CD4-positive, alpha-beta T cell treated with Interleukin-21 for 1 hour (primary cell): Measurements from ENCODE around the gene ANKRD13C.
"Not testable (repeated sequence)": the region's sequence is repeated elsewhere in the genome, so short reads cannot be mapped to it uniquely, and the experiment has no call there.

Source experiments
- DNase-seq: peaks from one replicate; pipeline ENCODE4 v3.0.0-alpha.2; 2020

ANKRD13C gene

GRCh38 chr1:70354332-70355110 lies at the start of gene ANKRD13C:
Gene ANKRD13C, minus strand, starts transcription at chr1:70354722. Its CDS starts 314 bp downstream, at chr1:70354408.
- peak; percentile 95 for DNase-seq

DNA sequence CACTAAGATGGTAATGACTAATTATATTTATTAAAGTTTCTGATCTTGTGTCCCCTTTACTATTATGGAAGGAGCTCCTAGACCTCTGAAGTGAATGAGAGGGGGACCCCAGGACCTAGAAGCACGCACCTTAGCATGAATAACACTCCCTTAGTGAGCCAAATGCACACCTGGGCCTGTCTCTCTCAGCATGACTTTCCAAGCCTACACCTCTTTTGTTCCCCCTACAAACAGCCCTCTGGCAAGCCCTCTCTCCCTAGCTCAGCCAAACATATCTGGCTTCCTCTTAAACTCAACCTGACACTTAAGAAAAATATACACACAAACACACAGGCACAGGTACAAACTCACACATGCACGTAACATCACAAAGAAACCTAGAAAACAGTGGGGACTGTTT lies 49.2 kb upstream of the ANKRD13C start:
- DNase-seq: no peak

DNA sequence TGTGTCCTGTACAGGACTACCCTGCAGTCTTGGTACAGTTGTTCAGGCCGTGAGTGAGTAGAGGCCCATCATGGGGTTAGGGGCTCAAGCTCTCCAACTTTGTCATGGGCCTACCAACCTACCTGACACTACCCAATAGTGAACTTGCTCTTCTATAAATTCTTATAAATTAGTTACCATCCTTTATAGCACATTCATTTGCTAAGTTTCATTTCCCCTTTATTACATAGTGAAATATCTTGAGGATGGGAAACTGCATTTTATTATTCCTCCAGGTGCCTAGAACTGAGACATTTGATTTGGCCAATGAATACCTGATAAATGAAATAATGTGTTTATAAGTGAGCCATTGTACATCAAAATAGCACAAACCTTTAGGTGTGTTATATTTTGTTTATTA lies 47.5 kb upstream of the ANKRD13C start:
- no peak for DNase-seq

GRCh38 chr1:70400335-70400734 lies 45.8 kb upstream of the ANKRD13C start:
- no peak for DNase-seq

GRCh38 chr1:70397013-70397412 lies 42.5 kb upstream of the ANKRD13C start:
- no peak for DNase-seq

GRCh38 chr1:70396607-70397006 lies 42.1 kb upstream of the ANKRD13C start:
- no peak for DNase-seq

DNA sequence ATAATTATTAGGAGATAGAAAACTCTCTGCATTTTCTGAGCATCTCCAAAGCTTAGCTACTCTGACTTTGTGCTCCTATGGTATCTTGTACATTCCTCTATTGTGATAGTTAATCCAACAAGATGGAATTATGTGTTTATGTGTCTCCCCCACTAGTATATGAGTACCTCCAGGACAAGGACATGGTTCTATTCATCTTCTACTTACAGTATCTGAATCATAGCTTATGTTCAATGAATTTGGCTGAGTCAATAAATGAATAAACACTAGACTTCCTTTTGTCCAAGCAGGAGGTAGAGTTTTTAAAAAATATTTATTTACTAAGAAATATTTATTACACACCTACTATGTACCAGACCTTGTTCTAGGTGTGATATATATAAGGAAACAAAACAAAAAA lies 38.1 kb upstream of the ANKRD13C start:
- DNase-seq: no peak

GRCh38 chr1:70387507-70387906 lies 33.0 kb upstream of the ANKRD13C start:
- DNase-seq: no peak

DNA sequence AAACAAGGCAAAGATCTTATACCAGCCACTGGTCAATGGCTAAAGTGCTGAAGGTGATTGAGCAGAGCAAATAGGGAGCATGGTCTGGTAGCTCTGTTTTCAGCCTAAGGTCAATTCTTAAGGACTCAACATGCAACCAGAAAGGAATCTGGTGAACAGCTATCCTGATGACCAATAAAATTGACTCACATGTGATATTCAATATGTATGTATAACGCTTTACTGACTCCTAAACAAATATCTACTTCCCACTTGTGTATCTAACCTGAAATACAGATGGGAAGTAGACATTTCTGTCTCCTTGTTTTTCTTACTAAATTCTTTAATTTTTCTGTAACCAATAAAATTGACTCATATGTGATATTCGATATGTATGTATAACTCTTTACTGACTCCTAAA lies 31.6 kb upstream of the ANKRD13C start:
- DNase-seq: no peak

GRCh38 chr1:70385477-70385876 lies 31.0 kb upstream of the ANKRD13C start:
- DNase-seq: no peak

- no peak for DNase-seq
These were observed 30.0 kb upstream of the ANKRD13C start for GRCh38 chr1:70384542-70384941.

DNA sequence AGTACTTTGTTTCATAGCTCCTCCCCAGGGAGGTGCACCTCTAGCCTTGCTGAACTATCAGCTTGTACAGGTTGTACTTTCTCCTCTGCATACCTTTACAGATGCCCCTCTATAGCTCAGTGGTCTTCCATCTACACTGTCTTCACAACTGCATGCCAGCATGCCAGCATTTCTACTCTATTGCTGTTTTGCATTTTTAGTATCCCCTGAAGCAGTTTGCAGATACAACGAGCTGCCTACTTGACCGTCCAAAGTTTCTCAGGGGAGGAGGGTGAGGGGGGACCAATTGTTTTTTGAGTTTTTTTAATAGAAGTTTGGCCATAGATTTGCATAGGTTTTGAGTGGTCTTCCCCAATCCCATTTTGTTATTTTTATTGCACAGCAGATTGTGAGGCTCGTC lies 29.0 kb upstream of the ANKRD13C start:
- DNase-seq: no peak

- DNase-seq: no peak
These were observed 28.2 kb upstream of the ANKRD13C start for GRCh38 chr1:70382682-70383081.

- no peak for DNase-seq
These were observed 21.7 kb upstream of the ANKRD13C start for GRCh38 chr1:70376196-70376595.

- not testable (repeated sequence) for DNase-seq
These were observed 19.1 kb upstream of the ANKRD13C start for GRCh38 chr1:70373580-70373979.

DNA sequence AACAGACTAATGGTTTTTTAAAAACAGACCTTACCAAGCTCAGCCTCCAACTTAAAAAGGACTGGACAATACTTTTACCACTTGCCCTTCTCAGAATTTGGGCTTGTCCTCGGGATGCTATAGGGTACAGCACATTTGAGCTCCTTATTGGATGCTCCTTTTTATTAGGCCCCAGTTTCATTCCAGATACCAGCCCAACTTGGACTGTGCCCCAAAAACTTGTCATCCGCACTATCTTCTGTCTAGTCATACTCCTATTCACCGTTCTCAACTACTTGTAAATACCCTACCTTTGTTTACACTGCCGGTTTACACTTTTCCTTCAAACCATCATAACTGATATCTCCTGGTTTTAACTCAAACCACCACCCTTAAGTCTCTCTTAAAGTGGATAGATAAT lies 17.9 kb upstream of the ANKRD13C start:
- no peak for DNase-seq

DNA sequence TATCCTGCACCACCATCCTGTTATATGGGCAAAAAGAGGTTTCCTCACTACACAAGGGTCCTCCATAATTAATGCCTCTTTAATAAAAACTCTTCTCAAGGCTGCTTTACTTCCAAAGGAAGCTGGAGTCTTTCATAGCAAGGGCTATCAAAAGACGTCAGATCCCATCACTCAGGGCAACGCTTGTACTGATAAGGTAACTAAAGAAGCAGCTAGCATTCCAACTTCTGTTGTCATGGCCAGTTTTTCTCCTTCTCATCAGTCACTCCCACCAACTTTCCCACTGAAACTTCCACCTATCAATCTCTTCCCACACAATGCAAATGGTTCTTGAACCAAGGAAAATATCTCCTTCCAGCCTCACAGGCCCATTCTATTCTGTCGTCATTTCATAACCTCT lies 17.1 kb upstream of the ANKRD13C start:
- DNase-seq: not testable (repeated sequence)

GRCh38 chr1:70367397-70367796 lies 12.9 kb upstream of the ANKRD13C start:
- not testable (repeated sequence) for DNase-seq

DNA sequence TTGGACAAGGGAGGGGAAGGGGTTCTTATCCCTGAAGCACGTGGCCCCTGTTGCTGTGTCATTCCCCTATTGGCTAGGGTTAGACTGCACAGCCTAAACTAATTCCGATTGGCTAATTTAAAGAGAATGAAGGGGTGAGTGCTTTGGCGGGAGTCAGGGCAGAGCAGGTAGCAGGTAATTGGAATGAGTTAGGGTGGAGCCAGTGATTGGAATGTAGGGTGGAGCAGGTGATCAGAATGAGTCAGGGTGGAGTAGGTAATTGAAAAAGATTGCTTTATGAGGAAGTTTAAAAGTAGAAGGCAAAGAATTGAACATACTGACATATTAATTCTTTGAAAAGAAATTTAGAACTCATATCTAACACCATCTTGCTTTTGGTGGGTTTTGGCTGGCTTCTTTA lies 12.5 kb upstream of the ANKRD13C start:
- not testable (repeated sequence) for DNase-seq

GRCh38 chr1:70366425-70366952 lies 12.0 kb upstream of the ANKRD13C start:
- not testable (repeated sequence) for DNase-seq

DNA sequence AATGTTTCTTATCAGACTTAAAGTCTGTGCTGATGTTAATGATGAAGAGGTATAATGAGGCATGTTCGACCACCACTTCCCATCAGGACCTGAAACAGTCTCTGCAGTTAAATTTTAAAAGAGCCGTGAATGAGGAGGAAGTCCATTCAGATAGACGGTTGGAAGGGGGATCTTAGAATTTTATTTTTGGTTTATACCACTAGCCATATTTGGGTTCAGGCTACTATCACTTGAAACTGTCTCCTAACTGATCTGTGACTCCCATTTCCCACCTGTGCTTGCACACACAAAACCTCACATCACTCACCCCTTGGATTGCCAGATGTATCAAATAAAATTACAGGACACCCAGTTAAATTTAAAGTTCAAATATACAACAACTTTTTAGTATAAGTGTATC lies 9.9 kb upstream of the ANKRD13C start:
- DNase-seq: no peak

DNA sequence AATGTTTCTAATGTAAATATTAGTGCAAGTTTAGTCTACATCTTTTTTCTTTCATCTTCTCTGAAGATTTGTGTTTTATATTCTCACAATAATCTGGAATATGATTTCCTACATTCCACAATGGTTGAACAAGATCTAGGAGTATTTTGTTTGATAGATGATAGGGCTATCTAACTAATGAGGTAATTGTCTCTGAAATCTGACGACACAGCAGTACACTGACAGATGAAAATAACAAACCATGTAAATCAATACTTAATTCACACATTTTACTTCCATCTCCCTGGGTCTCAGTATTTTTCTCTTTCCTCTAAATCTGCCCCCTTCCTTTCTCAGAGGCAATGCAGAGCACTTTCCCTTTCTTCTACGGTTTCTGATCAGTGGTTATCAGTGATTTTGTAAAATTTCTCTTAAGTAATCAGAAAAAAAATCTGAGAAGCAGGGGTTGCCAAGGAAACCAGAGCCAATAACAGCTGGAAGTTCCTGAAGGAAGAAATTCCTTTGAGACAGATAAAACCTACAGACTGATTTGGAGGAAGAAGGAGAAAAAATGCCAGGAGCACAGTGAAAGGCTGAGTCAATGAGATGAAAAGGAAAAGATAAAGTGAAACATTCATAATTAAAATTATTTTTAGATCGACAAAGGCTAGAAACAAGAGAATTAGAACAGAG lies 7.3 kb upstream of the ANKRD13C start:
- no peak for DNase-seq

- DNase-seq: no peak
These were observed 5.8 kb upstream of the ANKRD13C start for GRCh38 chr1:70360321-70360720.

- DNase-seq: no peak
These were observed 4.5 kb upstream of the ANKRD13C start for GRCh38 chr1:70358921-70359564.
